Astrocyte (in vitro differentiated cells and primary cell): ENCODE data around the gene CFAP73.

Experiments
- CTCF ChIP-seq: IDR thresholded peaks from 2 replicates; pipeline ENCODE4 v1.5.1; 2011; ENCODE audit warnings: low read depth, mild to moderate bottlenecking, inconsistent platforms, low read length, moderate library complexity; ENCODE audit not compliant: insufficient read depth
- EZH2 ChIP-seq: IDR thresholded peaks from 2 replicates; pipeline ENCODE4 v1.6.1; 2012; ENCODE audit warnings: mild to moderate bottlenecking, low read length, inconsistent platforms; ENCODE audit not compliant: insufficient read depth

GRCh38 chr12:113140706-113141105 lies 8.8 kb upstream of the CFAP73 start:
- TF ChIP-seq CTCF (no peak), EZH2 (no peak)
